K562 (cell line): ENCODE data around the gene CABLES1. TPM values are rescaled to one million over a fixed set of nuclear protein-coding genes. Genes with fewer than 3 reads are reported as not detected.

Source experiments
- ATAC-seq: fragments of 200-7000 bp; cut with Tn5 transposase; 3 replicates; pipeline ENCODE4 v1.9.1; 2020; ENCODE audit warnings: moderate library complexity
- BruUV-seq: library from RNA; stranded (reverse); fragments of 400-500 nt; replicated peaks from 2 replicates; lab custom pipeline; 2021; lab: Mats Ljungman, UMichigan
- CTCF ChIA-PET: fragments of 300-600 bp; formaldehyde crosslinking; extraction: SDS; loops from one replicate; lab custom pipeline; 2021; ENCODE audit warnings: low intra/inter-chr PET ratio; lab: Yijun Ruan, JAX
- POLR2A ChIA-PET: fragments of 300-600, 350-650 bp; sonication (Branson Sonifier 250); formaldehyde crosslinking; extraction: SDS; loops from one replicate; lab custom pipeline; 2021; ENCODE audit warnings: antibody characterized with exemption, inconsistent platforms; lab: Yijun Ruan, JAX
- DNase-seq, 4 experiments: peaks; one replicate each; pipeline versions ENCODE4 v3.0.0 to v3.0.0-alpha.2; 2011 to 2018; ENCODE audit warnings: low spot score in 3 of 4, mixed read lengths in 3 of 4; ENCODE audit errors: extremely low read depth in 1 of 4
- FAIRE-seq: peaks from 2 replicates; lab custom pipeline; 2011; peaks lifted over from hg19 to GRCh38; lab: Jason Lieb, UNC
- H2AFZ ChIP-seq: 2 replicates; pipeline ENCODE4 v1.6.0; 2011; ENCODE audit warnings: low read depth, low read length, control low read depth, inconsistent platforms
- H3K27ac ChIP-seq: fragments of 200-600 bp; 3 replicates; pipeline ENCODE4 v1.8.0; 2011; ENCODE audit warnings: low read depth, mild to moderate bottlenecking, control low read depth, inconsistent platforms, low read length, moderate library complexity, mixed read lengths; ENCODE audit errors: extremely low read depth
- H3K27me3 ChIP-seq, 2 experiments: fragments of 300-600 bp in 1 of 2; 2 replicates in 1 of 2; 3 replicates in 1 of 2; pipeline versions ENCODE4 v1.6.0 to v1.8.0; 2011; ENCODE audit warnings: inconsistent platforms in 2 of 2, low read length in 2 of 2, mild to moderate bottlenecking in 1 of 2, mixed read lengths in 1 of 2, moderate library complexity in 1 of 2; ENCODE audit not compliant: control insufficient read depth in 2 of 2, insufficient read depth in 2 of 2
- H3K36me3 ChIP-seq: fragments of 300-600 bp; 3 replicates; pipeline ENCODE4 v1.8.0; 2011; ENCODE audit warnings: mild to moderate bottlenecking, low read length, inconsistent platforms; ENCODE audit not compliant: control insufficient read depth, insufficient read depth
- H3K4me1 ChIP-seq, 2 experiments: fragments of 200-600 bp in 1 of 2; replicated peaks in 1 of 2; 2 replicates in 1 of 2; 3 replicates in 1 of 2; pipeline versions ENCODE4 v1.5.1 to v1.8.0; 2011; ENCODE audit warnings: inconsistent platforms in 2 of 2, low read length in 2 of 2, mild to moderate bottlenecking in 1 of 2, mixed read lengths in 1 of 2, moderate library complexity in 1 of 2; ENCODE audit not compliant: control insufficient read depth in 2 of 2, insufficient read depth in 2 of 2
- H3K4me2 ChIP-seq: 2 replicates; pipeline ENCODE4 v1.6.1; 2011; ENCODE audit warnings: low read length, control low read depth, inconsistent platforms, mixed read lengths; ENCODE audit not compliant: insufficient read depth
- H3K4me3 ChIP-seq: fragments of 200-600 bp; sonication (generic), shearing (Covaris generic); 2 replicates; pipeline ENCODE4 v1.5.1; 2016; ENCODE audit warnings: control low read depth, inconsistent platforms
- H3K79me2 ChIP-seq: fragments of 200-600 bp; 3 replicates; pipeline ENCODE4 v1.8.0; 2011; ENCODE audit warnings: low read length, inconsistent platforms; ENCODE audit not compliant: control insufficient read depth, insufficient read depth
- H3K9ac ChIP-seq, 2 experiments: 2 replicates each; pipeline versions ENCODE4 v1.6.0 to v1.6.1; 2011; ENCODE audit warnings: low read depth in 2 of 2, low read length in 2 of 2, control low read depth in 1 of 2, inconsistent platforms in 1 of 2, mild to moderate bottlenecking in 1 of 2, mixed read lengths in 1 of 2; ENCODE audit not compliant: insufficient read depth in 1 of 2
- H3K9me1 ChIP-seq: one replicate; pipeline ENCODE4 v1.6.0; 2011; ENCODE audit warnings: inconsistent platforms, mild to moderate bottlenecking, low read length, moderate library complexity; ENCODE audit not compliant: control insufficient read depth, insufficient read depth
- H3K9me3 ChIP-seq: replicated peaks from 2 replicates; pipeline ENCODE4 v1.5.1; 2011; ENCODE audit warnings: low read depth, low read length, inconsistent platforms; ENCODE audit not compliant: control insufficient read depth, insufficient read depth
- H4K20me1 ChIP-seq: replicated peaks from 2 replicates; pipeline ENCODE4 v1.6.1; 2011; ENCODE audit warnings: low read length, inconsistent platforms, mixed read lengths; ENCODE audit not compliant: control insufficient read depth, insufficient read depth
- ETV1 ChIP-seq: fragments of 450-650 bp; conservative IDR thresholded peaks from 2 replicates; pipeline ENCODE4 v1.6.1; 2016; ENCODE audit warnings: missing genetic modification characterization, control low read depth, low read depth, missing compliant biosample characterization
- FOXA1 ChIP-seq: fragments of 450-650 bp; IDR thresholded peaks from 2 replicates; pipeline ENCODE4 v1.6.1; 2016; ENCODE audit warnings: mild to moderate bottlenecking, borderline replicate concordance
- FOXA3 ChIP-seq, 2 experiments: fragments of 450-650 bp in 1 of 2; sonication (generic) in 1 of 2; formaldehyde crosslinking; IDR thresholded peaks in 1 of 2; conservative IDR thresholded peaks in 1 of 2; 2 replicates each; pipeline versions ENCODE4 v1.4.0 to v1.8.0; 2020 to 2022; ENCODE audit warnings: mild to moderate bottlenecking in 2 of 2, missing genetic modification reagents in 1 of 2
- HMG20A ChIP-seq: fragments of 450-650 bp; formaldehyde crosslinking; conservative IDR thresholded peaks from 2 replicates; pipeline ENCODE4 v1.4.0; 2020; ENCODE audit warnings: mild to moderate bottlenecking, mixed read lengths
- LARP7 ChIP-seq: fragments of 450-650 bp; IDR thresholded peaks from 2 replicates; pipeline ENCODE4 v1.6.1; 2016
- NCOA4 ChIP-seq: fragments of 450-650 bp; IDR thresholded peaks from 2 replicates; pipeline ENCODE4 v1.6.1; 2018; ENCODE audit warnings: mild to moderate bottlenecking; ENCODE audit not compliant: partially characterized antibody
- NR3C1 ChIP-seq: sonication (generic); formaldehyde crosslinking; IDR thresholded peaks from 2 replicates; pipeline ENCODE4 v1.8.1; 2022; ENCODE audit warnings: missing genetic modification reagents
- POLR2AphosphoS2 ChIP-seq: IDR thresholded peaks from 2 replicates; pipeline ENCODE4 v1.6.1; 2012; ENCODE audit warnings: low read length, improper control_type of control experiment
- SMARCE1 ChIP-seq: fragments of 450-650 bp; IDR thresholded peaks from 2 replicates; pipeline ENCODE4 v1.7.1; 2016; ENCODE audit warnings: mild to moderate bottlenecking
- TCF3 ChIP-seq: sonication (generic); formaldehyde crosslinking; IDR thresholded peaks from 2 replicates; pipeline ENCODE4 v1.4.0; 2020; ENCODE audit warnings: mild to moderate bottlenecking, missing genetic modification reagents
- TCFL5 ChIP-seq: fragments of 250-450 bp; sonication (Bioruptor Pico); conservative IDR thresholded peaks from 2 replicates; pipeline ENCODE4 v1.6.1; 2021; ENCODE audit warnings: mild to moderate bottlenecking, moderate library complexity, matching md5 sums
- WHSC1 ChIP-seq: IDR thresholded peaks from one replicate; pipeline ENCODE4 v1.6.1; 2012; ENCODE audit warnings: low read length, control low read depth, inconsistent platforms
- ZBED1 ChIP-seq: IDR thresholded peaks from 2 replicates; pipeline ENCODE4 v1.6.1; 2014
- ZBTB7A ChIP-seq: IDR thresholded peaks from 2 replicates; pipeline ENCODE4 v1.6.1; 2011; ENCODE audit warnings: low read depth, mild to moderate bottlenecking, low read length, moderate library complexity, borderline replicate concordance; ENCODE audit not compliant: control insufficient read depth
- WGBS: fragments of 100-300 bp; shearing (Covaris generic); methylation state at CpG from one replicate; pipeline ENCODE4 v1.1.6; 2016; ENCODE audit warnings: low coverage, mixed read lengths; ENCODE audit not compliant: insufficient coverage; ENCODE audit errors: missing lambda C conversion rate; 5-methylcytosine and 5-hydroxymethylcytosine counted together
- in situ Hi-C: fragments of 300-500 bp; cut with MboI; formaldehyde crosslinking; loops from 4 replicates; pipeline ENCODE4 v1.15.0; 2018; ENCODE audit warnings: inconsistent platforms, mixed read lengths
- intact Hi-C: fragments of 100-400 bp; cut with micrococcal nuclease; formaldehyde crosslinking; loops from 2 replicates; pipeline ENCODE4 v1.14.2; 2022
- polyA plus RNA-seq, 8 experiments: library from polyadenylated mRNA; depleted of rRNA in 4 of 8; stranded (reverse) in 5 of 8; unstranded in 3 of 8; fragments of >200 nt; fragmentation: Nextera tagmentation in 2 of 8; fragmentation: Illumina TruSeq in 1 of 8; extraction: Ambion mirVana in 2 of 8; extraction: Trizol in 1 of 8; gene quantifications; 2 replicates each; pipeline versions ENCODE4 v1.2.1 to v1.2.3, GENCODE V29; 2011 to 2014; ENCODE audit warnings: inconsistent platforms in 1 of 8, missing spikeins in 1 of 8
- total RNA-seq, 7 experiments: library from RNA; depleted of rRNA in 6 of 7; stranded (reverse); fragments of >200 nt in 6 of 7; fragmentation: Illumina TruSeq in 2 of 7; extraction: Trizol in 2 of 7; gene quantifications; 2 replicates each; pipeline versions ENCODE4 v1.2.1 to v1.2.3, GENCODE V29; 2011 to 2021; ENCODE audit warnings: low replicate concordance in 1 of 7
- TF ChIP-seq, protein P1 (sequence below): IDR thresholded peaks from 3 replicates; pipeline ENCODE4 v1.6.1; 2011; ENCODE audit warnings: borderline replicate concordance, mild to moderate bottlenecking; ENCODE audit not compliant: insufficient read length, insufficient read depth
- TF ChIP-seq, protein P2 (sequence below): fragments of 450-650 bp; IDR thresholded peaks from 2 replicates; pipeline ENCODE4 v1.6.1; 2016; ENCODE audit warnings: low read depth, mild to moderate bottlenecking, moderate library complexity
- TF ChIP-seq, protein P3 (sequence below): sonication (generic); formaldehyde crosslinking; IDR thresholded peaks from 2 replicates; pipeline ENCODE4 v1.8.1; 2023; ENCODE audit warnings: mild to moderate bottlenecking, missing genetic modification reagents, moderate library complexity
- TF ChIP-seq, protein P4 (sequence below): fragments of 200-800 bp; sonication (Bioruptor generic); IDR thresholded peaks from 2 replicates; pipeline ENCODE4 v1.6.1; 2017; ENCODE audit warnings: missing genetic modification characterization, missing compliant biosample characterization

The CABLES1 gene
- total and polyA plus RNA-seq, 9 of the 15 experiments (the other 6 are each of a cell fraction or from before 2014, with no cell fraction given): 0.04 to 0.10 (median 0.06) TPM; not detected in 3

DNA sequence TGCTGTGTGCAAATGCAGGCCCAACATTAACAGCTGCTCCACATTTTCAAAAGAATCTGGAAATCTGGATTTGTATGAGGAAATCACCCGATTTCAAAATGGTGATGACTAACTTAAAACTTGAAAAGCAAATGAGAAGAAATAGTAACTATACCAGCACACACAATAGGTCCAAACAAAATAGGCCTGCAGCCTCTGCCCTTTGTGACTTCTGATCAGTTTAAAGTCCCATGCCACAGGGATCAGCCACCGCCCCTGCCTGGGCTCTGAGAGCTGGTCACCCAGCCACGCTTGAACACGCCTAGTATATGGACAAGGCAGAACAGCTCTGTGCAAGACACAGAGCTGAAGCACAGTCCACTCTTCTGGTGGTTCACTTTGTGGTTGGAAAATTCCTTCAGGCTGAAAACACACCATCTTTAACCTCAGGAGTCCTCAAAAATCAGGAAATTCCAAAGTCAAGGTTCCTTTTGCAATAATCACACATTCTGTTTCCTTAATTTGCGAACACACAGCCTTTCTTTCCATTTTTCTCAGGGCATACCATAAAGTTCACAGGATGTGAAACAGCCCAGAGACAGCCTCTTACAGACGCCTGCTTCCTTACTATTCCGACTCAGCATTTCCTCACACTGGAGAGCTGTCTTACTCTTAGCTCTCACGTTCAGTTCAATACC lies 167.7 kb downstream of the CABLES1 start (continued):
- TF ChIP-seq, protein P1, sequence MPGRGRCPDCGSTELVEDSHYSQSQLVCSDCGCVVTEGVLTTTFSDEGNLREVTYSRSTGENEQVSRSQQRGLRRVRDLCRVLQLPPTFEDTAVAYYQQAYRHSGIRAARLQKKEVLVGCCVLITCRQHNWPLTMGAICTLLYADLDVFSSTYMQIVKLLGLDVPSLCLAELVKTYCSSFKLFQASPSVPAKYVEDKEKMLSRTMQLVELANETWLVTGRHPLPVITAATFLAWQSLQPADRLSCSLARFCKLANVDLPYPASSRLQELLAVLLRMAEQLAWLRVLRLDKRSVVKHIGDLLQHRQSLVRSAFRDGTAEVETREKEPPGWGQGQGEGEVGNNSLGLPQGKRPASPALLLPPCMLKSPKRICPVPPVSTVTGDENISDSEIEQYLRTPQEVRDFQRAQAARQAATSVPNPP: no peak
- no peak for TF ChIP-seq HMG20A (CRISPR knock-in tag)

DNA sequence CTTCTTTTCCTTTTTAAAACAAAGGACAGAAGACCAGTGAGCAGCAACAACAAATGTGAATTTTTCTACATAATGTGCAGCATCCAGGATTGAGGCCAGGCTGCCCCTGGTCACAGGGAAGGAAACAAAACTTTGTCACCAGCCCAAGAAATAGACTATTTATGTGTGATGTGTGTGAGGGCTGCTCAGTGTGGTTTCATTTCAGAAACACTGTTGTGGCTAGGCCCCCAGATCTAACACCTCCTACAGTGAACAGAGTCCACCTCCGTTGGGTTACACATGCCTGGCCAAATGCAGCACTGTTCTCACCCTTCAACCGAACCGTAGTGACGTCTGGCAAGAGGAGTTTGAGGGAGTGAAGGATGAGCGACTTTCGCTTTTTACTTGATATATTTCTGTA lies 171.5 kb downstream of the CABLES1 start:
- in situ Hi-C loops: no loop called here
- H4K20me1 ChIP-seq: no peaks in the 10 kb centered on the region
- intact Hi-C loops: no loop called here
- ChIA-PET POLR2A (interaction anchor here (1.2 kb wide), 1 partner anchor 13 kb away, joined by 3 read pairs; no protein-coding TSS in a partner anchor), CTCF (no interaction called here)
- no peaks in the 10 kb centered on the region for H3K27me3 ChIP-seq
- H3K4me2 ChIP-seq: no peak overlapping the region
- no peak overlapping the region for H2AFZ ChIP-seq
- no peak overlapping the region for H3K9ac ChIP-seq
- DNase-seq (no peak), ATAC-seq (no peak), FAIRE-seq (no peak)
- BruUV-seq: no TSS peak
- no peak overlapping the region for H3K27ac ChIP-seq
- no peak overlapping the region for H3K4me3 ChIP-seq
- no peaks in the 10 kb centered on the region for H3K9me3 ChIP-seq
- H3K9me1 ChIP-seq: no peaks in the 10 kb centered on the region
- no peaks in the 10 kb centered on the region for H3K79me2 ChIP-seq
- no peaks in the 10 kb centered on the region for H3K4me1 ChIP-seq
- WGBS: 67% methylated on average over 6 of the region's 6 CpGs
- no peaks in the 10 kb centered on the region for H3K36me3 ChIP-seq
- TF ChIP-seq POLR2AphosphoS2 (no peak), ETV1 (tag) (no peak), TCF3 (CRISPR knock-in tag) (no peak), ZBTB7A (no peak), SMARCE1 (no peak), ZBED1 (no peak), FOXA3 (CRISPR knock-in tag; conservative IDR thresholded peaks at IDR 0.05 in 1 of 2, IDR thresholded peaks at IDR 0.05 in 1 of 2) (no peak), NCOA4 (no peak), WHSC1 (no peak), FOXA1 (no peak), LARP7 (no peak), TCFL5 (CRISPR knock-in tag) (no peak), NR3C1 (no peak)
- TF ChIP-seq, protein P2, sequence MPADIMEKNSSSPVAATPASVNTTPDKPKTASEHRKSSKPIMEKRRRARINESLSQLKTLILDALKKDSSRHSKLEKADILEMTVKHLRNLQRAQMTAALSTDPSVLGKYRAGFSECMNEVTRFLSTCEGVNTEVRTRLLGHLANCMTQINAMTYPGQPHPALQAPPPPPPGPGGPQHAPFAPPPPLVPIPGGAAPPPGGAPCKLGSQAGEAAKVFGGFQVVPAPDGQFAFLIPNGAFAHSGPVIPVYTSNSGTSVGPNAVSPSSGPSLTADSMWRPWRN: no peak
- TF ChIP-seq, protein P3, sequence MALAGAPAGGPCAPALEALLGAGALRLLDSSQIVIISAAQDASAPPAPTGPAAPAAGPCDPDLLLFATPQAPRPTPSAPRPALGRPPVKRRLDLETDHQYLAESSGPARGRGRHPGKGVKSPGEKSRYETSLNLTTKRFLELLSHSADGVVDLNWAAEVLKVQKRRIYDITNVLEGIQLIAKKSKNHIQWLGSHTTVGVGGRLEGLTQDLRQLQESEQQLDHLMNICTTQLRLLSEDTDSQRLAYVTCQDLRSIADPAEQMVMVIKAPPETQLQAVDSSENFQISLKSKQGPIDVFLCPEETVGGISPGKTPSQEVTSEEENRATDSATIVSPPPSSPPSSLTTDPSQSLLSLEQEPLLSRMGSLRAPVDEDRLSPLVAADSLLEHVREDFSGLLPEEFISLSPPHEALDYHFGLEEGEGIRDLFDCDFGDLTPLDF (CRISPR knock-in tag): no peak
- TF ChIP-seq, protein P4, sequence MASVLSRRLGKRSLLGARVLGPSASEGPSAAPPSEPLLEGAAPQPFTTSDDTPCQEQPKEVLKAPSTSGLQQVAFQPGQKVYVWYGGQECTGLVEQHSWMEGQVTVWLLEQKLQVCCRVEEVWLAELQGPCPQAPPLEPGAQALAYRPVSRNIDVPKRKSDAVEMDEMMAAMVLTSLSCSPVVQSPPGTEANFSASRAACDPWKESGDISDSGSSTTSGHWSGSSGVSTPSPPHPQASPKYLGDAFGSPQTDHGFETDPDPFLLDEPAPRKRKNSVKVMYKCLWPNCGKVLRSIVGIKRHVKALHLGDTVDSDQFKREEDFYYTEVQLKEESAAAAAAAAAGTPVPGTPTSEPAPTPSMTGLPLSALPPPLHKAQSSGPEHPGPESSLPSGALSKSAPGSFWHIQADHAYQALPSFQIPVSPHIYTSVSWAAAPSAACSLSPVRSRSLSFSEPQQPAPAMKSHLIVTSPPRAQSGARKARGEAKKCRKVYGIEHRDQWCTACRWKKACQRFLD (CRISPR knock-in tag): no peak
